Esophagus squamous epithelium (tissue), 5 donors: ENCODE results near the gene C4orf36. TPM values are rescaled to one million over a fixed set of nuclear protein-coding genes. Genes with fewer than 3 reads are reported as not detected.

ENCODE experiments used
- DNase-seq: peaks from one replicate; lab custom pipeline; 2025; lab: John Stamatoyannopoulos, UW
- H3K27ac ChIP-seq, 4 donors: fragments of 200-600 bp; sonication (generic); one replicate each; pipeline ENCODE4 v1.5.1; 2016 to 2019; ENCODE audit warnings: mild to moderate bottlenecking in 1 of 4
- H3K27me3 ChIP-seq, 4 donors: fragments of 200-600 bp; sonication (generic); 1 replicate in 3 of 4; 2 replicates in 1 of 4; pipeline versions ENCODE4 v1.5.1 to v1.6.0; 2017 to 2021; ENCODE audit warnings: antibody characterized with exemption in 1 of 4
- H3K36me3 ChIP-seq, 3 donors: fragments of 200-600 bp; sonication (generic); one replicate each; pipeline ENCODE4 v1.5.1; 2016 to 2019
- H3K4me1 ChIP-seq, 3 donors: fragments of 200-600 bp; sonication (generic); one replicate each; pipeline ENCODE4 v1.5.1; 2017 to 2019
- H3K4me3 ChIP-seq, 4 donors: fragments of 200-600 bp; sonication (generic); 1 replicate in 3 of 4; 2 replicates in 1 of 4; pipeline ENCODE4 v1.5.1; 2016 to 2019; ENCODE audit warnings: mild to moderate bottlenecking in 2 of 4, moderate library complexity in 1 of 4
- H3K9me3 ChIP-seq, 3 donors: fragments of 200-600 bp; sonication (generic); one replicate each; pipeline ENCODE4 v1.5.1; 2016 to 2019
- CTCF ChIP-seq, 6 experiments: fragments of 450-650 bp in 4 of 6; fragments of 200-600 bp in 2 of 6; sonication (generic) in 2 of 6; IDR thresholded peaks; one replicate each; pipeline ENCODE4 v1.5.1; 2016 to 2019; ENCODE audit warnings: antibody characterized with exemption in 6 of 6, mild to moderate bottlenecking in 4 of 6, moderate library complexity in 4 of 6
- POLR2A ChIP-seq, 4 donors: fragments of 450-650 bp; IDR thresholded peaks; one replicate each; pipeline ENCODE4 v1.6.1; 2017; ENCODE audit warnings: antibody characterized with exemption in 4 of 4, mild to moderate bottlenecking in 4 of 4, moderate library complexity in 3 of 4
- WGBS, 2 donors: methylation state at CpG; one replicate each; pipeline ENCODE4 v1.1.5; 2018; 5-methylcytosine and 5-hydroxymethylcytosine counted together
- intact Hi-C: fragments of 100-400 bp; cut with DNase I; formaldehyde crosslinking; loops from one replicate; pipeline ENCODE4 v1.15.0; 2022
- total RNA-seq, 4 donors: library from RNA; depleted of rRNA; stranded (reverse); fragments of >200 nt; gene quantifications; one replicate each; pipeline ENCODE4 v1.1.0, GENCODE V29; 2016
- donor health status: DM: yes; HTN: yes; CAD: no.

C4orf36 gene
- total RNA-seq, 4 donors from 2014 or later = 1.3 to 5.0 (median 2.7) TPM

- peak overlapping the region in 1 of 4 donors; percentile 19 for H3K4me3 ChIP-seq
- no peaks in the 10 kb centered on the region for H3K9me3 ChIP-seq
- H3K36me3 ChIP-seq = no peaks in the 10 kb centered on the region
- H3K27me3 ChIP-seq = no peaks in the 10 kb centered on the region
- H3K4me1 ChIP-seq = peaks cover 7 to 53% (median 38%) of the 10 kb centered on the region in 3 donors
- intact Hi-C loops = no loop called here
- TF ChIP-seq POLR2A (IDR thresholded peaks at IDR 0.05) (no peak), CTCF (IDR thresholded peaks at IDR 0.05) (no peak)
- DNase-seq = no peak
- 1 to 2% methylated on average over 2 of the region's 2 CpGs for WGBS, 2 donors
- peak overlapping the region in 3 of 4 donors; percentile 47 to 60 (median 56) for H3K27ac ChIP-seq
Observed at GRCh38 chr4:86908251-86908657, 16.0 kb upstream of the C4orf36 start.

DNA sequence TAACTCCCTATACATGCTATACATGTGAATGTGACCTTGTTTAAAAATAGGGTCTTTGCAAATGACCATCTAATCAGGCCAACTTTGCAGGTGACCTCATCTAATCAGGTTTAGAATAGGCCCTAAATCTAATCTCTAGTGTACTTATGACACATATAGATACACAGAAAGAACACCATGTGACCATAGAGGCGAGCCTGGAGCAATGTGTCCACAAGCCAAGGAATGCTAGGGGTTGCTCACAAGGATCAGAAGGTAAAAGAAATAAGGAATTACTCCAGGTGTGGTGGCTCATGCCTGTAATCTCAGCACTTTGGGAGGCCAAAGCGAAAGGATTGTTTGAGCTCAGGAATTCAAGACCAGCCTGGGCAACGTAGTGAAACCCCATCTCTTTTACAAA is 9.6 kb upstream of the C4orf36 start:
- Histone ChIP-seq H3K27ac (no peak overlapping the region), H3K4me1 (peaks cover 0 to 7% (median 5%) of the 10 kb centered on the region in 3 donors), H3K36me3 (no peaks in the 10 kb centered on the region), H3K4me3 (no peak overlapping the region), H3K27me3 (no peaks in the 10 kb centered on the region), H3K9me3 (no peaks in the 10 kb centered on the region)
- DNase-seq = no peak
- TF ChIP-seq CTCF (IDR thresholded peaks at IDR 0.05) = no peak
- TF ChIP-seq POLR2A (IDR thresholded peaks at IDR 0.05) = no peak
- 77 to 95% methylated on average over 3 of the region's 3 CpGs for WGBS, 2 donors
- intact Hi-C loops = no loop called here

- Histone ChIP-seq H3K27ac (no peak overlapping the region), H3K9me3 (no peaks in the 10 kb centered on the region), H3K4me1 (peaks cover 0 to 6% (median 0%) of the 10 kb centered on the region in 3 donors), H3K36me3 (no peaks in the 10 kb centered on the region), H3K27me3 (no peaks in the 10 kb centered on the region), H3K4me3 (no peak overlapping the region)
- DNase-seq = no peak
- WGBS, 2 donors = 90 to 94% methylated on average over 3 to 4 of the region's 4 CpGs
- intact Hi-C loops = loop anchor here (5.0 kb wide), 1 partner anchor 401 kb away; no protein-coding TSS in a partner anchor
- TF ChIP-seq POLR2A (IDR thresholded peaks at IDR 0.05) = no peak
- peak in 3 of 6 experiments; percentile 5 to 27 (median 23) for TF ChIP-seq CTCF (IDR thresholded peaks at IDR 0.05)
Observed at GRCh38 chr4:86898562-86898961, 6.3 kb upstream of the C4orf36 start.

DNA sequence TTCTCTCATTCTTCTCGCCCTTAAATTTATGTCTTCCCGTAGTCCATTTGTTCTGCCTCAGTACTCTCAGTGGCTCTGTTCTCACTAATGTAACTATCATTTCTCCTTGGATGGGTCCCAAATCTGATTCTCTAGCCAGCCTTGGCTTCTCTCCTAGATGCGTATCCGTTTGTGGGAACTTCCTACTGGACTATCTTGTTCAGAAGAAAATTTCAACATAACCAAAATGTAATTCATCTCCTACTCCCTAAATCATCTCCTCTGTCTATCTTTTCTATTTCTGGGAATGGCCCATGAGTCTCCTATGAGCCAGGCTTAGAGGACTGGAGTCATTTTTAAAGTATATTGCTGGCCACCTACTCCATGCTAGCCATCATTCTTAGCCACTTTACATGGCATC is 4.4 kb upstream of the C4orf36 start:
- Histone ChIP-seq H3K36me3 (no peaks in the 10 kb centered on the region), H3K27me3 (no peaks in the 10 kb centered on the region), H3K9me3 (no peaks in the 10 kb centered on the region), H3K27ac (no peak overlapping the region), H3K4me3 (no peak overlapping the region), H3K4me1 (peaks cover 0 to 23% (median 3%) of the 10 kb centered on the region in 3 donors)
- WGBS, 2 donors = 58 to 60% methylated on average over 4 of the region's 4 CpGs
- DNase-seq = no peak
- TF ChIP-seq CTCF (IDR thresholded peaks at IDR 0.05) (no peak), POLR2A (IDR thresholded peaks at IDR 0.05) (no peak)
- intact Hi-C loops = loop anchor here (5.0 kb wide), 1 partner anchor 399 kb away; no protein-coding TSS in a partner anchor

DNA sequence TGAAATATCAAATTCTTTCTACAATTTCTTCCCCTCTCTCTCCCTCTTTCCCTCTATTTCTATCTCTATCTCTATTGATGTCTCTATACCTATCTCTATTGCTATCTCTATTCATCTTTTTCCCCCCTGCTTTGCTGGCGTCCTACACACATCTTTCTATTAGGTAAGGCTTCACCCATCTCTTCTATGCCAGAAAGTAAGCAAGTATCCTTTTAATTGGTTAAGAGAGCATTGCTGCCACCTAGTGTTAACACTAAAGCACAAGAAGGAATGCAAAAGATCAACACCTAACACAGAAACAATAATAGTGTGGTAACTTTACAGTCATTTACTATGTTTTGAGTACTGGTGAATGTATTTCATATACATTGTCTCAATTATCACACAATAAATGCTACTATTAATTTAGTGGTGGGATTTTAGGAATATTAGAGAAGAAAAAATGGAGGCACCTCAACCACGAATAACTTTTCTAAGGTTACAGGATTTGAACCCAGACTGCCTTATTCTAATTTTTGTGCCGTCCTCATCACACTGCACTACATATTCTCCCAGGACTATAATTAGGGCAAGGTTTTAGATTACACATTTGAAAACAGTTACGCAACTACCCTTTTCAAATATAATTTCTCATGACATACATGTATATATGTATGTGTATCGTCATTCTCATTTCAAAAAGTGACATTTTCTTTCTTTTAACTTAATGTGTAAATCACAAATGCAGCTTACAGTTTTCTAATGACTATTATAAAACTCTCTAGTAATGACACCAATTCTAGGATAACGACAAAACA is 3.7 kb upstream of the C4orf36 start:
- no peak overlapping the region for H3K4me3 ChIP-seq
- peaks cover 0 to 30% (median 3%) of the 10 kb centered on the region in 3 donors for H3K4me1 ChIP-seq
- TF ChIP-seq POLR2A (IDR thresholded peaks at IDR 0.05) (no peak), CTCF (IDR thresholded peaks at IDR 0.05) (peak; percentile 47 to 87 (median 76))
- no peaks in the 10 kb centered on the region for H3K27me3 ChIP-seq
- 73% methylated on average over 6 of the region's 6 CpGs for WGBS, 2 donors
- no peaks in the 10 kb centered on the region for H3K9me3 ChIP-seq
- H3K27ac ChIP-seq = peak overlapping the region in 1 of 4 donors; percentile 36
- no peaks in the 10 kb centered on the region for H3K36me3 ChIP-seq
- intact Hi-C loops = loop anchor here (5.0 kb wide), 1 partner anchor 399 kb away; no protein-coding TSS in a partner anchor
- DNase-seq = no peak
